Panc1 (cell line): ENCODE data around the gene CCDC88A. TPM values are rescaled to one million over a fixed set of nuclear protein-coding genes. Genes with fewer than 3 reads are reported as not detected.

ENCODE experiments used
- ATAC-seq: fragments of 200-7000 bp; cut with Tn5 transposase; 2 replicates; pipeline ENCODE4 v1.9.1; 2020; ENCODE audit warnings: mild to moderate bottlenecking, moderate library complexity
- BruUV-seq: library from RNA; stranded (reverse); fragments of 400-500 nt; replicated peaks from 2 replicates; lab custom pipeline; 2021; lab: Mats Ljungman, UMichigan
- CTCF ChIA-PET: fragments of 300-600 bp; sonication (Branson Sonifier 250); formaldehyde crosslinking; loops from one replicate; lab custom pipeline; 2022; ENCODE audit warnings: antibody characterized with exemption; lab: Charles Lee
- POLR2A ChIA-PET: fragments of 300-600 bp; sonication (Branson Sonifier 250); formaldehyde crosslinking; loops from one replicate; lab custom pipeline; 2022; ENCODE audit warnings: antibody characterized with exemption; lab: Charles Lee
- DNase-seq: peaks from one replicate; pipeline ENCODE4 v3.0.0-alpha.2; 2010; ENCODE audit warnings: low read depth, low spot score
- H3K27ac ChIP-seq: 2 replicates; pipeline ENCODE4 v1.5.1; 2011; ENCODE audit warnings: mild to moderate bottlenecking, low read length, inconsistent platforms
- H3K27me3 ChIP-seq: fragments of 200-500 bp; sonication (Bioruptor generic); 2 replicates; pipeline ENCODE4 v1.6.0; 2014; ENCODE audit warnings: low read length, inconsistent platforms; ENCODE audit not compliant: control insufficient read depth, insufficient read depth
- H3K36me3 ChIP-seq: fragments of 200-500 bp; sonication (Bioruptor generic); 2 replicates; pipeline ENCODE4 v1.5.1; 2014; ENCODE audit warnings: inconsistent platforms, mild to moderate bottlenecking, low read length, moderate library complexity; ENCODE audit not compliant: control insufficient read depth, insufficient read depth
- H3K4me1 ChIP-seq: 2 replicates; pipeline ENCODE4 v1.5.1; 2011; ENCODE audit warnings: inconsistent platforms, mild to moderate bottlenecking, low read length, moderate library complexity; ENCODE audit not compliant: control insufficient read depth, insufficient read depth
- H3K4me3 ChIP-seq, 2 experiments: 2 replicates each; pipeline ENCODE4 v1.5.1; 2011 to 2012; ENCODE audit warnings: low read depth in 2 of 2, low read length in 2 of 2, mild to moderate bottlenecking in 2 of 2, inconsistent platforms in 1 of 2, moderate library complexity in 1 of 2
- H3K9me3 ChIP-seq: fragments of 200-500 bp; sonication (Bioruptor generic); 2 replicates; pipeline ENCODE4 v1.5.1; 2014; ENCODE audit warnings: low read depth, mild to moderate bottlenecking, inconsistent platforms, low read length, moderate library complexity; ENCODE audit not compliant: control insufficient read depth, insufficient read depth
- POLR2AphosphoS5 ChIP-seq: IDR thresholded peaks from 2 replicates; pipeline ENCODE4 v1.6.1; 2012; ENCODE audit warnings: mild to moderate bottlenecking, low read depth, low read length, moderate library complexity
- SIN3A ChIP-seq: IDR thresholded peaks from 2 replicates; pipeline ENCODE4 v1.6.1; 2012; ENCODE audit warnings: low read depth, mild to moderate bottlenecking, low read length, moderate library complexity, borderline replicate concordance; ENCODE audit not compliant: insufficient read depth
- TCF7L2 ChIP-seq: IDR thresholded peaks from 2 replicates; pipeline ENCODE4 v1.6.1; 2011; ENCODE audit warnings: mild to moderate bottlenecking, low read depth, low read length, inconsistent platforms
- in situ Hi-C: cut with HindIII; loops from 2 replicates; pipeline ENCODE4 v1.10.0; 2016; ENCODE audit warnings: low sequenced_read_pairs, low pct_unique_long_range_greater_than_20kb
- intact Hi-C: fragments of 100-400 bp; cut with micrococcal nuclease; formaldehyde crosslinking; loops from one replicate; pipeline ENCODE4 v1.10.0; 2022; ENCODE audit not compliant: unreplicated experiment
- total RNA-seq: library from RNA; stranded (reverse); gene quantifications from one replicate; pipeline ENCODE4 v1.2.1, GENCODE V29; 2021; ENCODE audit not compliant: unreplicated experiment
- TF ChIP-seq, protein P1 (sequence below): fragments of 450-650 bp; IDR thresholded peaks from 2 replicates; pipeline ENCODE4 v1.5.1; 2017; ENCODE audit warnings: mild to moderate bottlenecking
- TF ChIP-seq, protein P2 (sequence below), 2 experiments: IDR thresholded peaks; 2 replicates each; pipeline ENCODE4 v1.6.1; 2011 to 2012; ENCODE audit warnings: low read depth in 2 of 2, control low read depth in 1 of 2, low read length in 1 of 2, mild to moderate bottlenecking in 1 of 2, moderate library complexity in 1 of 2; ENCODE audit not compliant: insufficient read depth in 1 of 2

The CCDC88A gene
- total RNA-seq, 1 experiment from 2014 or later = 99.8 TPM

DNA sequence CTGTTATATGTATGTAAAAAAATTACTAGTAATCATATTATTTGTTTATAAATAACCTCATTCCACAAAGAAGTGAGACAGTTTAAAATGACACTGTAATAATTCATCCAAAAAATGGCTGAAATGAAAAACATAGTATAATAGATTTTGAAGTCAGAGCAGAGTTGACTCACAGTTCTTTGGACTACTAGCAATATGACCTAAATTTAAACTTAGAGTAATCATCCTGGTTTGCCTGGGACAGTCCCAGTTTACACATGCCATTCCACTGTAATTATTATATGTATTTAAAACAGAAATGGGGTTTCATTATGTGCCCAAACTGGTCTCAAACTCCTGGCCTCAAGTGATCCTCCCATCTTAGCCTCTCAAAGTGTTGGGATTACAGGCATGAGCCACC lies 48.3 kb downstream of the CCDC88A start:
- in situ Hi-C loops = no loop called here
- POLR2A ChIA-PET = no interaction called here
- ATAC-seq = no peak

DNA sequence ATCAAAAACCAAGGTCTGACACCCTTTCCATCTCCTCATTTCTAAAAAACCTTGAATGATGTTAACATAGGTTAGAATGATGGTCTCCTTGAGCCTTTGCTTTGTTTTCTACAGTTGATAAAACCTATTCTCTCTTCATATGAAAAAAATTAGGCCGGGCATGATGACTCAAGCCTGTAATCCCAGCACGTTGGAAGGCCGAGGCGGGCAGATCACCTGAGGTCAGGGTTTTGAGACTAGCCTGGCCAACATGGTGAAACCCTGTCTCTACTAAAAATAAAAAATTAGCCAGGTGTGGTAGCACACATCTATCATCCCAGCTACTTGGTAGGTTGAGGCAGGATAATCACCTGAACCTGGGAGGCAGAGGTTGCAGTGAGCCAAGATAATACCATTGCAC lies 49.4 kb downstream of the CCDC88A start:
- no peak for DNase-seq
- no peak overlapping the region for H3K27ac ChIP-seq
- H3K4me3 ChIP-seq = no peak overlapping the region
- no TSS peak for BruUV-seq
- no peaks in the 10 kb centered on the region for H3K27me3 ChIP-seq
- H3K4me1 ChIP-seq = peaks cover 6% of the 10 kb centered on the region; the same call in 1 of the 2 replicates
- no peak for TF ChIP-seq POLR2AphosphoS5
- no peak for TF ChIP-seq SIN3A
- TF ChIP-seq, protein P1, sequence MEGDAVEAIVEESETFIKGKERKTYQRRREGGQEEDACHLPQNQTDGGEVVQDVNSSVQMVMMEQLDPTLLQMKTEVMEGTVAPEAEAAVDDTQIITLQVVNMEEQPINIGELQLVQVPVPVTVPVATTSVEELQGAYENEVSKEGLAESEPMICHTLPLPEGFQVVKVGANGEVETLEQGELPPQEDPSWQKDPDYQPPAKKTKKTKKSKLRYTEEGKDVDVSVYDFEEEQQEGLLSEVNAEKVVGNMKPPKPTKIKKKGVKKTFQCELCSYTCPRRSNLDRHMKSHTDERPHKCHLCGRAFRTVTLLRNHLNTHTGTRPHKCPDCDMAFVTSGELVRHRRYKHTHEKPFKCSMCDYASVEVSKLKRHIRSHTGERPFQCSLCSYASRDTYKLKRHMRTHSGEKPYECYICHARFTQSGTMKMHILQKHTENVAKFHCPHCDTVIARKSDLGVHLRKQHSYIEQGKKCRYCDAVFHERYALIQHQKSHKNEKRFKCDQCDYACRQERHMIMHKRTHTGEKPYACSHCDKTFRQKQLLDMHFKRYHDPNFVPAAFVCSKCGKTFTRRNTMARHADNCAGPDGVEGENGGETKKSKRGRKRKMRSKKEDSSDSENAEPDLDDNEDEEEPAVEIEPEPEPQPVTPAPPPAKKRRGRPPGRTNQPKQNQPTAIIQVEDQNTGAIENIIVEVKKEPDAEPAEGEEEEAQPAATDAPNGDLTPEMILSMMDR = no peak
- no peak for TF ChIP-seq TCF7L2
- TF ChIP-seq, protein P2, sequence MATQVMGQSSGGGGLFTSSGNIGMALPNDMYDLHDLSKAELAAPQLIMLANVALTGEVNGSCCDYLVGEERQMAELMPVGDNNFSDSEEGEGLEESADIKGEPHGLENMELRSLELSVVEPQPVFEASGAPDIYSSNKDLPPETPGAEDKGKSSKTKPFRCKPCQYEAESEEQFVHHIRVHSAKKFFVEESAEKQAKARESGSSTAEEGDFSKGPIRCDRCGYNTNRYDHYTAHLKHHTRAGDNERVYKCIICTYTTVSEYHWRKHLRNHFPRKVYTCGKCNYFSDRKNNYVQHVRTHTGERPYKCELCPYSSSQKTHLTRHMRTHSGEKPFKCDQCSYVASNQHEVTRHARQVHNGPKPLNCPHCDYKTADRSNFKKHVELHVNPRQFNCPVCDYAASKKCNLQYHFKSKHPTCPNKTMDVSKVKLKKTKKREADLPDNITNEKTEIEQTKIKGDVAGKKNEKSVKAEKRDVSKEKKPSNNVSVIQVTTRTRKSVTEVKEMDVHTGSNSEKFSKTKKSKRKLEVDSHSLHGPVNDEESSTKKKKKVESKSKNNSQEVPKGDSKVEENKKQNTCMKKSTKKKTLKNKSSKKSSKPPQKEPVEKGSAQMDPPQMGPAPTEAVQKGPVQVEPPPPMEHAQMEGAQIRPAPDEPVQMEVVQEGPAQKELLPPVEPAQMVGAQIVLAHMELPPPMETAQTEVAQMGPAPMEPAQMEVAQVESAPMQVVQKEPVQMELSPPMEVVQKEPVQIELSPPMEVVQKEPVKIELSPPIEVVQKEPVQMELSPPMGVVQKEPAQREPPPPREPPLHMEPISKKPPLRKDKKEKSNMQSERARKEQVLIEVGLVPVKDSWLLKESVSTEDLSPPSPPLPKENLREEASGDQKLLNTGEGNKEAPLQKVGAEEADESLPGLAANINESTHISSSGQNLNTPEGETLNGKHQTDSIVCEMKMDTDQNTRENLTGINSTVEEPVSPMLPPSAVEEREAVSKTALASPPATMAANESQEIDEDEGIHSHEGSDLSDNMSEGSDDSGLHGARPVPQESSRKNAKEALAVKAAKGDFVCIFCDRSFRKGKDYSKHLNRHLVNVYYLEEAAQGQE (IDR thresholded peaks at IDR 0.05; ENCODE audit: insufficient read depth in 1 of 2, low read depth in 2 of 2, low read length in 1 of 2) = no peak
- intact Hi-C loops (no loop called here), in situ Hi-C loops (no loop called here)
- ChIA-PET CTCF (no interaction called here), POLR2A (no interaction called here)
- no peaks in the 10 kb centered on the region; the same call in 1 of the 2 replicates for H3K36me3 ChIP-seq
- no peak for ATAC-seq
- no peaks in the 10 kb centered on the region for H3K9me3 ChIP-seq

More for the DNA sequence above, 48.3 kb downstream of the CCDC88A start:
- Histone ChIP-seq H3K9me3 (no peaks in the 10 kb centered on the region), H3K4me1 (no peaks in the 10 kb centered on the region), H3K4me3 (no peak overlapping the region), H3K27ac (no peak overlapping the region), H3K36me3 (no peaks in the 10 kb centered on the region; the same call in 1 of the 2 replicates), H3K27me3 (no peaks in the 10 kb centered on the region)
- CTCF ChIA-PET = no interaction called here
- intact Hi-C loops = no loop called here
- DNase-seq = no peak
- no peak for TF ChIP-seq POLR2AphosphoS5
- TF ChIP-seq, protein P1 = no peak
- TF ChIP-seq, protein P2 (IDR thresholded peaks at IDR 0.05; ENCODE audit: insufficient read depth in 1 of 2, low read depth in 2 of 2, low read length in 1 of 2) = no peak
- TF ChIP-seq SIN3A = no peak
- TF ChIP-seq TCF7L2 = no peak
- BruUV-seq = no TSS peak
